ENCODE data around the gene TRPV4.

GRCh38 chr12:109817627-109818231 lies 15.5 kb downstream of the TRPV4 start:
- no peak for TF ChIP-seq CTCF (conservative IDR thresholded peaks at IDR 0.05; ENCODE audit: low read depth, low read length)
- no peak for TF ChIP-seq EZH2 (IDR thresholded peaks at IDR 0.05; ENCODE audit: low read length, unreplicated experiment)

Measured in PC-3 (cell line).